AG09319 (cell line): Measurements from ENCODE around the gene F13B.
"Not testable (repeated sequence)": the region's sequence is repeated elsewhere in the genome, so short reads cannot be mapped to it uniquely, and the experiment has no call there.

Experiments used
- DNase-seq: peaks from one replicate; pipeline ENCODE4 v3.0.0-alpha.2; 2010; ENCODE audit warnings: low read depth; ENCODE audit errors: extremely low read depth
- CTCF ChIP-seq: IDR thresholded peaks from 2 replicates; pipeline ENCODE4 v1.5.1; 2011; ENCODE audit warnings: low read depth, mild to moderate bottlenecking, inconsistent platforms, low read length, moderate library complexity

The F13B gene

GRCh38 chr1:197001828-197002227 is 65.2 kb downstream of the F13B start:
- DNase-seq: no peak
- no peak for TF ChIP-seq CTCF

- no peak for TF ChIP-seq CTCF
- DNase-seq: peak; percentile 1
Observed at GRCh38 chr1:196997423-196997822, 69.6 kb downstream of the F13B start.

- DNase-seq: no peak
- TF ChIP-seq CTCF: no peak
Observed at GRCh38 chr1:196993916-196994315, 73.1 kb downstream of the F13B start.

- not testable (repeated sequence) for DNase-seq
Observed at GRCh38 chr1:196991919-196992651, 75.0 kb downstream of the F13B start.
